H1 (cell line): ENCODE data around the gene EXOC6. TPM values are rescaled to one million over a fixed set of nuclear protein-coding genes. Genes with fewer than 3 reads are reported as not detected.

Experiments
- CTCF ChIA-PET: fragments of 300-600 bp; sonication (Branson Sonifier 250); formaldehyde crosslinking; loops from one replicate; lab custom pipeline; 2021; ENCODE audit not compliant: partially characterized antibody; lab: Charles Lee
- POLR2A ChIA-PET: fragments of 300-600 bp; sonication (Branson Sonifier 250); formaldehyde crosslinking; loops from one replicate; lab custom pipeline; 2021; ENCODE audit warnings: inconsistent platforms; ENCODE audit not compliant: partially characterized antibody; lab: Charles Lee
- DNase-seq, 2 experiments: peaks; one replicate each; pipeline versions ENCODE4 v3.0.0 to v3.0.0-alpha.2; 2010 to 2022; ENCODE audit warnings: low spot score in 2 of 2, low read depth in 1 of 2, mixed read lengths in 1 of 2
- FAIRE-seq: peaks from 2 replicates; lab custom pipeline; 2011; peaks lifted over from hg19 to GRCh38; lab: Jason Lieb, UNC
- H2AFZ ChIP-seq: 2 replicates; pipeline ENCODE4 v1.8.1; 2012; ENCODE audit warnings: low read length, inconsistent platforms
- H2AK5ac ChIP-seq: 2 replicates; pipeline ENCODE4 v1.6.1; 2013; ENCODE audit warnings: low read depth, low read length
- H2BK120ac ChIP-seq: replicated peaks from 2 replicates; pipeline ENCODE3; 2013; ENCODE audit warnings: low read depth, low read length, inconsistent platforms
- H2BK12ac ChIP-seq: 2 replicates; pipeline ENCODE4 v1.6.1; 2013; ENCODE audit warnings: low read depth, low read length
- H2BK15ac ChIP-seq: 2 replicates; pipeline ENCODE4 v1.6.1; 2013; ENCODE audit warnings: low read length
- H2BK20ac ChIP-seq: 2 replicates; pipeline ENCODE4 v1.6.1; 2013; ENCODE audit warnings: low read length
- H2BK5ac ChIP-seq: 2 replicates; pipeline ENCODE4 v1.6.1; 2013; ENCODE audit warnings: low read depth, low read length
- H3K14ac ChIP-seq: 2 replicates; pipeline ENCODE4 v1.6.1; 2013; ENCODE audit warnings: inconsistent platforms; ENCODE audit not compliant: insufficient read length
- H3K18ac ChIP-seq: 2 replicates; pipeline ENCODE4 v1.6.1; 2013; ENCODE audit warnings: low read length; ENCODE audit errors: extremely low read depth
- H3K23ac ChIP-seq: 2 replicates; pipeline ENCODE4 v1.6.1; 2013; ENCODE audit warnings: inconsistent platforms; ENCODE audit not compliant: insufficient read length
- H3K23me2 ChIP-seq: 2 replicates; pipeline ENCODE4 v1.6.1; 2013; ENCODE audit warnings: low read depth, low read length
- H3K27ac ChIP-seq: 2 replicates; pipeline ENCODE4 v1.6.1; 2011; ENCODE audit warnings: low read depth, low read length, inconsistent platforms
- H3K27me3 ChIP-seq, 4 experiments: replicated peaks in 1 of 4; 1 replicate in 1 of 4; 2 replicates in 3 of 4; pipeline versions ENCODE4 v1.6.1 to v1.8.1; 2011 to 2013; ENCODE audit warnings: low read length in 3 of 4, mild to moderate bottlenecking in 3 of 4, inconsistent platforms in 2 of 4, mixed read lengths in 2 of 4, moderate library complexity in 1 of 4; ENCODE audit not compliant: control insufficient read depth in 3 of 4, insufficient read depth in 3 of 4; ENCODE audit errors: extremely low read depth in 1 of 4
- H3K36me3 ChIP-seq, 4 experiments: 2 replicates each; pipeline versions ENCODE4 v1.6.1 to v1.8.1; 2011 to 2013; ENCODE audit warnings: mild to moderate bottlenecking in 4 of 4, low read length in 3 of 4, moderate library complexity in 2 of 4, control low read depth in 1 of 4, inconsistent platforms in 1 of 4; ENCODE audit not compliant: insufficient read depth in 4 of 4, control insufficient read depth in 2 of 4
- H3K4ac ChIP-seq: replicated peaks from 2 replicates; pipeline ENCODE3; 2013; ENCODE audit warnings: low read length, low read depth, mixed read lengths, inconsistent platforms; ENCODE audit not compliant: insufficient read length
- H3K4me1 ChIP-seq, 4 experiments: replicated peaks in 1 of 4; 1 replicate in 1 of 4; 2 replicates in 3 of 4; pipeline versions ENCODE4 v1.6.1 to v1.8.1; 2011 to 2013; ENCODE audit warnings: low read length in 3 of 4, inconsistent platforms in 2 of 4, mixed read lengths in 1 of 4; ENCODE audit not compliant: insufficient read depth in 4 of 4, control insufficient read depth in 3 of 4
- H3K4me2 ChIP-seq, 2 experiments: 2 replicates each; pipeline versions ENCODE4 v1.6.1 to v1.8.1; 2011 to 2013; ENCODE audit warnings: low read depth in 2 of 2, low read length in 2 of 2, control low read depth in 1 of 2, inconsistent platforms in 1 of 2, mild to moderate bottlenecking in 1 of 2; ENCODE audit not compliant: insufficient read depth in 1 of 2
- H3K4me3 ChIP-seq, 4 experiments: fragments of 200-600, 300-600 bp in 1 of 4; sonication (generic), shearing (Covaris generic), sonication (Bioruptor Twin) in 1 of 4; 2 replicates each; pipeline versions ENCODE4 v1.5.1 to v1.8.1; 2011 to 2016; ENCODE audit warnings: low read length in 4 of 4, low read depth in 3 of 4, control low read depth in 2 of 4, inconsistent platforms in 2 of 4, mild to moderate bottlenecking in 2 of 4, mixed read lengths in 1 of 4, moderate library complexity in 1 of 4; ENCODE audit not compliant: insufficient read depth in 2 of 4; ENCODE audit errors: extremely low read depth in 1 of 4
- H3K56ac ChIP-seq: replicated peaks from 2 replicates; pipeline ENCODE3; 2013; ENCODE audit warnings: low read depth, mild to moderate bottlenecking, mixed read lengths, low read length, inconsistent platforms; ENCODE audit not compliant: insufficient read length
- H3K79me1 ChIP-seq: 2 replicates; pipeline ENCODE4 v1.6.1; 2013; ENCODE audit warnings: low read depth, low read length, control low read depth
- H3K79me2 ChIP-seq, 2 experiments: 2 replicates each; pipeline versions ENCODE4 v1.6.1 to v1.8.1; 2012 to 2013; ENCODE audit warnings: low read length in 2 of 2, mild to moderate bottlenecking in 2 of 2, inconsistent platforms in 1 of 2; ENCODE audit not compliant: insufficient read depth in 2 of 2, control insufficient read depth in 1 of 2
- H3K9ac ChIP-seq, 4 experiments: replicated peaks in 1 of 4; 1 replicate in 1 of 4; 2 replicates in 3 of 4; pipeline versions ENCODE4 v1.6.1 to v1.8.1; 2011 to 2013; ENCODE audit warnings: low read depth in 3 of 4, low read length in 3 of 4, control low read depth in 2 of 4, mild to moderate bottlenecking in 2 of 4, moderate library complexity in 2 of 4, inconsistent platforms in 1 of 4; ENCODE audit errors: extremely low read depth in 1 of 4
- H3K9me3 ChIP-seq, 2 experiments: 2 replicates each; pipeline versions ENCODE4 v1.6.1 to v1.8.1; 2012 to 2013; ENCODE audit warnings: mild to moderate bottlenecking in 2 of 2, moderate library complexity in 2 of 2, control low read depth in 1 of 2, inconsistent platforms in 1 of 2, low read depth in 1 of 2, low read length in 1 of 2, mixed read lengths in 1 of 2; ENCODE audit not compliant: insufficient read depth in 2 of 2
- H4K20me1 ChIP-seq, 2 experiments: replicated peaks in 1 of 2; 2 replicates each; pipeline versions ENCODE3 to v1.8.1; 2011 to 2013; ENCODE audit warnings: inconsistent platforms in 2 of 2, low read length in 2 of 2, mild to moderate bottlenecking in 1 of 2; ENCODE audit not compliant: insufficient read depth in 2 of 2, control insufficient read depth in 1 of 2
- H4K5ac ChIP-seq: 2 replicates; pipeline ENCODE4 v1.6.1; 2013; ENCODE audit warnings: low read length, low read depth, mixed read lengths, inconsistent platforms; ENCODE audit not compliant: insufficient read length
- H4K8ac ChIP-seq: 2 replicates; pipeline ENCODE4 v1.8.0; 2013; ENCODE audit warnings: mild to moderate bottlenecking, moderate library complexity, low read length, inconsistent platforms; ENCODE audit not compliant: insufficient read depth; ENCODE audit errors: extremely low read depth
- H4K91ac ChIP-seq: replicated peaks from 2 replicates; pipeline ENCODE3; 2013; ENCODE audit warnings: low read length, mixed read lengths, inconsistent platforms; ENCODE audit not compliant: insufficient read length
- CBX8 ChIP-seq: fragments of 300-800, 300-1000 bp; sonication (generic); IDR thresholded peaks from 2 replicates; pipeline ENCODE4 v1.7.1; 2016; ENCODE audit warnings: low read depth, low read length, borderline replicate concordance
- CEBPB ChIP-seq: IDR thresholded peaks from 2 replicates; pipeline ENCODE4 v1.6.1; 2012; ENCODE audit warnings: low read depth, low read length
- EZH2 ChIP-seq: fragments of 200-600 bp; sonication (generic); IDR thresholded peaks from 2 replicates; pipeline ENCODE4 v1.7.1; 2012; ENCODE audit warnings: low read depth, mild to moderate bottlenecking, moderate library complexity, low read length, inconsistent platforms; ENCODE audit not compliant: severe bottlenecking
- JUND ChIP-seq: IDR thresholded peaks from 2 replicates; pipeline ENCODE4 v1.6.1; 2011; ENCODE audit warnings: mild to moderate bottlenecking, improper control_type of control experiment, low read length
- SP2 ChIP-seq: IDR thresholded peaks from 2 replicates; pipeline ENCODE4 v1.6.1; 2012; ENCODE audit warnings: mild to moderate bottlenecking, low read length, inconsistent platforms
- TBP ChIP-seq: IDR thresholded peaks from 2 replicates; pipeline ENCODE4 v1.6.1; 2011; ENCODE audit warnings: low read depth, low read length, improper control_type of control experiment
- TEAD4 ChIP-seq: IDR thresholded peaks from 2 replicates; pipeline ENCODE4 v1.6.1; 2012; ENCODE audit warnings: low read depth, low read length, inconsistent platforms, mixed read lengths
- WGBS, 2 experiments: shearing (Covaris generic) in 1 of 2; methylation state at CpG; one replicate each; pipeline versions ENCODE4 v1.1.6 to v1.1.7; 2013 to 2015; ENCODE audit warnings: low lambda C conversion rate in 2 of 2, mixed read lengths in 2 of 2, inconsistent platforms in 1 of 2, low coverage in 1 of 2, missing lambda C conversion rate in 1 of 2; ENCODE audit not compliant: insufficient replicate concordance in 2 of 2, insufficient coverage in 1 of 2, insufficient read length in 1 of 2; ENCODE audit errors: extremely low coverage in 1 of 2, missing lambda C conversion rate in 1 of 2; 5-methylcytosine and 5-hydroxymethylcytosine counted together
- polyA plus RNA-seq, 7 experiments: library from polyadenylated mRNA; depleted of rRNA in 3 of 7; stranded (reverse) in 5 of 7; unstranded in 2 of 7; fragments of >200 nt in 5 of 7; fragments of 200-250 nt in 2 of 7; gene quantifications; 1 replicate in 5 of 7; 2 replicates in 1 of 7; 4 replicates in 1 of 7; pipeline versions ENCODE4 v1.2.1 to v1.2.3, GENCODE V29; 2011 to 2013; ENCODE audit warnings: missing spikeins in 2 of 7, mixed read lengths in 2 of 7
- total RNA-seq: library from RNA; stranded (reverse); fragmentation: NEBNext Ultra II Directional; extraction: Animal tissue kit (Norgen Biotek cat#: 25700); gene quantifications from 2 replicates; pipeline ENCODE4 v1.2.1, GENCODE V29; 2021
- TF ChIP-seq, protein P1 (sequence below): IDR thresholded peaks from 2 replicates; pipeline ENCODE4 v1.6.1; 2012; ENCODE audit warnings: inconsistent platforms
- TF ChIP-seq, protein P2 (sequence below), 3 experiments: IDR thresholded peaks; 1 replicate in 2 of 3; 2 replicates in 1 of 3; pipeline versions ENCODE4 v1.5.1 to v1.6.1; 2011; ENCODE audit warnings: low read length in 3 of 3, mild to moderate bottlenecking in 3 of 3, inconsistent platforms in 2 of 3, low read depth in 1 of 3, moderate library complexity in 1 of 3; ENCODE audit not compliant: insufficient read depth in 1 of 3; ENCODE audit errors: control extremely low read depth in 1 of 3

Gene EXOC6
- total and polyA plus RNA-seq, 2 of the 8 experiments (the other 6 are each of a cell fraction or from before 2014, with no cell fraction given) = 1.7 to 4.5 TPM

DNA sequence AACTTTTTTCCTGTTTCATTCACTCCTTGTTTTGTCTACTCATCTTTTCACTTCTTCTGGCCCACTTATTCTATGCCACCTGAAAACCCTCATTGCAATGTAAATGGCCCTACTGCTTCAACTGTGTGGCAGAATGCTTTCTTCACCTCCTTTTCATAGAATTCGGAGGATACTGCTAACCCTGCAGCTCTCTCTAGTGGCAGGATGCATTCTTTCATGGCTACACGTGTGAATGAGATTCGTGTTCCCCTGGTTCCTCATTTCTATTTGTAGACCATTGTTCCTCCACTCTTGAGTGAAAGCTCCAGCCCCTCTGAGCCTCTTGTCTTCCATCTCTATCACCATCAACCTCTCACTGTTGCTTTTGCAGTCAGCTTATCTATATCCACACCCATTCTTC is 191.4 kb downstream of the EXOC6 start:
- Histone ChIP-seq H3K27ac (no peak overlapping the region), H3K79me2 (no peaks in the 10 kb centered on the region), H3K4ac (no peak overlapping the region), H3K23ac (no peak overlapping the region), H2AFZ (peak overlapping the region; percentile 31; the same call in 1 of the 2 replicates), H3K14ac (no peak overlapping the region), H2BK120ac (no peak overlapping the region), H2BK5ac (no peak overlapping the region), H3K4me3 (no peak overlapping the region), H4K8ac (no peak overlapping the region), H4K20me1 (no peaks in the 10 kb centered on the region), H2BK15ac (no peak overlapping the region), H3K9ac (no peak overlapping the region), H3K36me3 (no peaks in the 10 kb centered on the region), H4K5ac (no peak overlapping the region), H2BK20ac (no peak overlapping the region), H3K9me3 (no peaks in the 10 kb centered on the region), H3K4me2 (no peak overlapping the region), H4K91ac (no peak overlapping the region), H3K18ac (no peak overlapping the region), H2BK12ac (no peak overlapping the region), H2AK5ac (no peak overlapping the region), H3K4me1 (peaks cover 0 to 3% (median 0%) of the 10 kb centered on the region in 4 experiments; a peak in 2 of 7 replicates), H3K56ac (no peak overlapping the region), H3K79me1 (no peaks in the 10 kb centered on the region), H3K27me3 (no peaks in the 10 kb centered on the region), H3K23me2 (no peaks in the 10 kb centered on the region; the same call in 1 of the 2 replicates)
- ChIA-PET CTCF (interaction anchor here (0.6 to 3.1 kb wide), 24 partner anchors 9 to 310 kb away, joined by 3 to 18 read pairs (median 5); no protein-coding TSS in a partner anchor), POLR2A (interaction anchor here (1.0 kb wide), 1 partner anchor 27 kb away, joined by 3 read pairs; no protein-coding TSS in a partner anchor)
- DNase-seq (no peak), FAIRE-seq (peak; percentile 94)
- 12% methylated on average over 3 of the region's 3 CpGs; no CpG with 5 or more reads in 1 of the 2 experiments for WGBS, 2 experiments
- TF ChIP-seq TEAD4 = 0 out of 2 replicates have a peak, but pooled peaks have one; percentile 20
- TF ChIP-seq EZH2 = no peak
- TF ChIP-seq, protein P1, sequence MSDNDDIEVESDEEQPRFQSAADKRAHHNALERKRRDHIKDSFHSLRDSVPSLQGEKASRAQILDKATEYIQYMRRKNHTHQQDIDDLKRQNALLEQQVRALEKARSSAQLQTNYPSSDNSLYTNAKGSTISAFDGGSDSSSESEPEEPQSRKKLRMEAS = peak; percentile 59
- TF ChIP-seq CEBPB = 0 out of 2 replicates have a peak, but pooled peaks have one; percentile 23
- TF ChIP-seq, protein P2, sequence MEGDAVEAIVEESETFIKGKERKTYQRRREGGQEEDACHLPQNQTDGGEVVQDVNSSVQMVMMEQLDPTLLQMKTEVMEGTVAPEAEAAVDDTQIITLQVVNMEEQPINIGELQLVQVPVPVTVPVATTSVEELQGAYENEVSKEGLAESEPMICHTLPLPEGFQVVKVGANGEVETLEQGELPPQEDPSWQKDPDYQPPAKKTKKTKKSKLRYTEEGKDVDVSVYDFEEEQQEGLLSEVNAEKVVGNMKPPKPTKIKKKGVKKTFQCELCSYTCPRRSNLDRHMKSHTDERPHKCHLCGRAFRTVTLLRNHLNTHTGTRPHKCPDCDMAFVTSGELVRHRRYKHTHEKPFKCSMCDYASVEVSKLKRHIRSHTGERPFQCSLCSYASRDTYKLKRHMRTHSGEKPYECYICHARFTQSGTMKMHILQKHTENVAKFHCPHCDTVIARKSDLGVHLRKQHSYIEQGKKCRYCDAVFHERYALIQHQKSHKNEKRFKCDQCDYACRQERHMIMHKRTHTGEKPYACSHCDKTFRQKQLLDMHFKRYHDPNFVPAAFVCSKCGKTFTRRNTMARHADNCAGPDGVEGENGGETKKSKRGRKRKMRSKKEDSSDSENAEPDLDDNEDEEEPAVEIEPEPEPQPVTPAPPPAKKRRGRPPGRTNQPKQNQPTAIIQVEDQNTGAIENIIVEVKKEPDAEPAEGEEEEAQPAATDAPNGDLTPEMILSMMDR (IDR thresholded peaks at IDR 0.05; ENCODE audit: control extremely low read depth in 1 of 3, insufficient read depth in 1 of 3, low read depth in 1 of 3, low read length in 3 of 3) = peak in 2 of 3 experiments; percentile 75 to 82; a peak in 3 of 4 replicates
- no peak for TF ChIP-seq TBP
- TF ChIP-seq JUND = 0 out of 2 replicates have a peak, but pooled peaks have one; percentile 38
- TF ChIP-seq SP2 = no peak
- no peak for TF ChIP-seq CBX8
